Karpas-422 (cell line): ENCODE measurements around the gene PWWP2B. TPM values are rescaled to one million over a fixed set of nuclear protein-coding genes. Genes with fewer than 3 reads are reported as not detected.
"Not testable (repeated sequence)": the region's sequence is repeated elsewhere in the genome, so short reads cannot be mapped to it uniquely, and the experiment has no call there.

Experiments
- DNase-seq: peaks from one replicate; pipeline ENCODE4 v3.0.0-alpha.2; 2015
- H2AFZ ChIP-seq: fragments of 200-600 bp; sonication (generic); 2 replicates; pipeline ENCODE4 v1.6.1; 2014; ENCODE audit warnings: antibody characterized with exemption, low read length, mixed read lengths
- H3K27ac ChIP-seq: fragments of 200-600 bp; sonication (generic); 2 replicates; pipeline ENCODE4 v1.5.1; 2014; ENCODE audit warnings: mild to moderate bottlenecking, low read length, moderate library complexity
- H3K27me3 ChIP-seq: fragments of 200-600 bp; sonication (generic); 2 replicates; pipeline ENCODE4 v1.6.1; 2014; ENCODE audit warnings: low read length, mixed read lengths
- H3K36me3 ChIP-seq: fragments of 200-600 bp; sonication (generic); 2 replicates; pipeline ENCODE4 v1.6.1; 2014; ENCODE audit warnings: low read length, mixed read lengths; ENCODE audit not compliant: insufficient read depth
- H3K4me1 ChIP-seq: fragments of 200-600 bp; sonication (generic); 2 replicates; pipeline ENCODE4 v1.6.1; 2014; ENCODE audit warnings: mild to moderate bottlenecking, low read length, mixed read lengths
- H3K4me2 ChIP-seq: fragments of 200-600 bp; sonication (generic); 2 replicates; pipeline ENCODE4 v1.6.1; 2014; ENCODE audit warnings: low read length, low read depth, mild to moderate bottlenecking; ENCODE audit not compliant: poor library complexity, severe bottlenecking
- H3K4me3 ChIP-seq: fragments of 200-600 bp; sonication (generic); 2 replicates; pipeline ENCODE4 v1.5.1; 2014; ENCODE audit warnings: mild to moderate bottlenecking, antibody characterized with exemption, low read length, mixed read lengths
- H3K79me2 ChIP-seq: fragments of 200-600 bp; sonication (generic); 2 replicates; pipeline ENCODE4 v1.6.1; 2014; ENCODE audit warnings: mild to moderate bottlenecking, low read length, mixed read lengths
- H3K9ac ChIP-seq: fragments of 200-600 bp; sonication (generic); 2 replicates; pipeline ENCODE4 v1.6.0; 2014; ENCODE audit warnings: low read length
- H3K9me2 ChIP-seq: fragments of 200-600 bp; sonication (generic), shearing (Covaris generic); replicated peaks from 2 replicates; pipeline ENCODE4 v1.6.0; 2014; ENCODE audit warnings: mild to moderate bottlenecking, low read length, moderate library complexity; ENCODE audit not compliant: insufficient read depth
- H3K9me3 ChIP-seq: fragments of 300-700, 200-600 bp; sonication (generic); 2 replicates; pipeline ENCODE4 v1.6.1; 2014; ENCODE audit warnings: low read length, mixed read lengths
- H4K20me1 ChIP-seq: fragments of 200-600 bp; sonication (generic); 2 replicates; pipeline ENCODE4 v1.6.1; 2014; ENCODE audit warnings: mild to moderate bottlenecking, antibody characterized with exemption, low read length, low read depth; ENCODE audit not compliant: insufficient read depth
- total RNA-seq: library from RNA; depleted of rRNA; stranded (reverse); fragments of >200 nt; shearing (Covaris generic); gene quantifications from 2 replicates; pipeline ENCODE4 v1.2.3, GENCODE V29; 2014; ENCODE audit warnings: low replicate concordance

Gene PWWP2B
- total RNA-seq, 1 experiment from 2014 or later: 1.4 TPM

DNA sequence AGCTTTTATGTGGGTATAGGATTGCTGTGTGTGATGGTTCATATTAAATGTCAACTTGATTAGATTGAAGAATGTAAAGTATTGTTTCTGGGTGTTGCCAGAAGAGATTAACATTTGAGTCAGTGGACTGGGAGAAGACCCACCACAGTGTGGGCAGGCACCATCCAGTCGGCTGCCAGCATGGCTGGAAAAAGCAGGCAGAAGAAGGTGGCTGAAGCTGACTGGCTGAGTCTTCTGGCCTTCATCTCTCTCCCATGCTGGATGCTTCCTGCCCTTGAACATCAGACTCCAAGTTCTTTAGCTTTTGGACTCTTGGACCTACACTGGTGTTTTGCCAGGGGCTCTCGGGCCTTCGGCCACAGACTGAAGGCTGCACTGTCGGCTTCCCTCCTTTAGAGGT is 16.0 kb upstream of the PWWP2B start:
- not testable (repeated sequence) for H3K9me3 ChIP-seq, DNase-seq, H3K27me3 ChIP-seq, H4K20me1 ChIP-seq, H3K27ac ChIP-seq, H3K4me1 ChIP-seq, H2AFZ ChIP-seq, H3K4me3 ChIP-seq, H3K9me2 ChIP-seq, H3K36me3 ChIP-seq, H3K9ac ChIP-seq, H3K79me2 ChIP-seq, H3K4me2 ChIP-seq

DNA sequence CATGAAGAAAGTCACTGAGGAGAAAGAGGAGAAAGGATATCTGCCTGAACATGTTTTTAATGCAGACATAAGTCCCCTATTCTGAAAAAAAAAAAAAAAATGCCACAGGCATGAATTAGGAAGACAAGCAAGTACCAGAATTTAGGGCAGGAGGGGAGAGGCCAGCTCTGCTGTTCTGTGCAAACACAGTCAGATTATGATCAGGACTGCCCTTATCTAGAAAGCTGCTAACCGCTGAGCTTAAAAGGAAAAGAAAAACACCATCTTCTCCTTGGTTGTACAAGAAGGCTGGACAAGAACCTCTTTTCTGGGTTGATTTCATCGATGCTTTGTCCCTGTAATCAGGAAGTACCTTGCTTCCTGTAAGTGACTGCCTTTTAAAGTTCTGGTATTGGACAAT is 15.3 kb upstream of the PWWP2B start:
- H3K36me3 ChIP-seq: no peaks in the 10 kb centered on the region
- H3K9ac ChIP-seq: no peak overlapping the region
- H4K20me1 ChIP-seq: no peaks in the 10 kb centered on the region
- no peaks in the 10 kb centered on the region for H3K9me3 ChIP-seq
- no peaks in the 10 kb centered on the region for H3K9me2 ChIP-seq
- no peak for DNase-seq
- no peaks in the 10 kb centered on the region for H3K27me3 ChIP-seq
- H3K27ac ChIP-seq: no peak overlapping the region
- no peak overlapping the region for H3K4me3 ChIP-seq
- no peak overlapping the region for H3K4me2 ChIP-seq
- no peaks in the 10 kb centered on the region for H3K4me1 ChIP-seq
- no peak overlapping the region for H2AFZ ChIP-seq
- no peaks in the 10 kb centered on the region for H3K79me2 ChIP-seq

DNA sequence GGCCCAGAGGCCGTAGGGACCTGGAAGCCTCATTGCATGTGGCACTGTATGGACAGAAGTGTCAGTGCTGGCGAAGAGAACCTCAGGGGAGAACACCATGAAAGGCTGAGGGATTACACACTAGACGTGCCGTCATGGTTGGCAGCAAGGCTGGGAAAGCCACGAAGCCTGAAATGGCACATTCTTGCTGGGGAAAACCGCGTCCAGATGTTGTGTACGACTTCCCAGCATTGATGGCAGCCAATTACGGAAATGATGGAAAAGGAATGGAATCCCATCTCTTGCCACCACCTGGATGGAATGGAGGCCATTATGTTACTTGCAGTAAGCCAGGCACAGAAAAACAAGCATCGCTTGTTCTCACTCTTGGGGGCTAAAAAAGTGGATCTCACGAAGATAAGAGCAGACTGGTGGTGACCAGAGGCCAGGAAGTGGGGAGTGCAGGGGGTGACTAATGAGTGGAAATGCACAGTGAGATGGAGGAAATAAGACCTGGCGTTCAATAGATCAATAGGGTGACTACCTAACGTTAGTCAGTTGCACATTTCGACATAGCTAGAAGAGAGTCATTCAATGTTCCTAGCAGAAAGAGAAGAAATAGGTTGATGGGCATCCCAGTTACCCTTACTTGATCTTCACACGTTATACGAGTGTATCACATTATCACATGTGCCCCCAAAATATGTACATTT is 14.6 kb upstream of the PWWP2B start:
- H4K20me1 ChIP-seq: no peaks in the 10 kb centered on the region
- no peak overlapping the region for H3K9ac ChIP-seq
- no peaks in the 10 kb centered on the region for H3K9me2 ChIP-seq
- no peak overlapping the region for H2AFZ ChIP-seq
- no peaks in the 10 kb centered on the region for H3K9me3 ChIP-seq
- no peaks in the 10 kb centered on the region for H3K79me2 ChIP-seq
- no peaks in the 10 kb centered on the region for H3K36me3 ChIP-seq
- no peak overlapping the region for H3K4me3 ChIP-seq
- no peak for DNase-seq
- H3K27me3 ChIP-seq: no peaks in the 10 kb centered on the region
- no peak overlapping the region for H3K4me2 ChIP-seq
- peaks cover 1% of the 10 kb centered on the region for H3K4me1 ChIP-seq
- no peak overlapping the region for H3K27ac ChIP-seq

DNA sequence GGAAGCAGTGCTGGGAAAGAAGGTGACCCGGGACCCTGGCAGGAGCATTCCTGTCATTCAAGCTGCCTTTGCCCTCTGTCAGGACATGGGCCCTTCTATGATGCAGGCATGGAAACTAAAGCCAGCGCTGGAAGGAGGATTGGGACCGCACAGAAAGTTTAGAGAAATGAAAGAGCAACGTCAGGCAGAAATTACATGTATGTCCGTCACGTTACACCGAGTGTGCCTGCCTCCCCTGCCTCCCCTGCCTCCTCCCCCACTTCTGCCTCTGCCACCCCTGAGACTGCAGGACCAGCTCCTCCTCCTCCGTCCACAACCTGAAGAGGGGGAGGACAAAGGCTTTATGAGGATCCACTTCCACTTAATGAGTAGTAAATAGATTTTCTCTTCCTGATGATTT is 13.9 kb upstream of the PWWP2B start:
- no peaks in the 10 kb centered on the region for H3K27me3 ChIP-seq
- no peaks in the 10 kb centered on the region for H4K20me1 ChIP-seq
- H3K27ac ChIP-seq: no peak overlapping the region
- no peaks in the 10 kb centered on the region for H3K9me2 ChIP-seq
- H3K9me3 ChIP-seq: no peaks in the 10 kb centered on the region
- H3K4me3 ChIP-seq: no peak overlapping the region
- no peak overlapping the region for H3K9ac ChIP-seq
- H3K4me2 ChIP-seq: no peak overlapping the region
- DNase-seq: no peak
- H3K4me1 ChIP-seq: peaks cover 6% of the 10 kb centered on the region
- no peaks in the 10 kb centered on the region for H3K36me3 ChIP-seq
- H3K79me2 ChIP-seq: no peaks in the 10 kb centered on the region
- no peak overlapping the region for H2AFZ ChIP-seq

DNA sequence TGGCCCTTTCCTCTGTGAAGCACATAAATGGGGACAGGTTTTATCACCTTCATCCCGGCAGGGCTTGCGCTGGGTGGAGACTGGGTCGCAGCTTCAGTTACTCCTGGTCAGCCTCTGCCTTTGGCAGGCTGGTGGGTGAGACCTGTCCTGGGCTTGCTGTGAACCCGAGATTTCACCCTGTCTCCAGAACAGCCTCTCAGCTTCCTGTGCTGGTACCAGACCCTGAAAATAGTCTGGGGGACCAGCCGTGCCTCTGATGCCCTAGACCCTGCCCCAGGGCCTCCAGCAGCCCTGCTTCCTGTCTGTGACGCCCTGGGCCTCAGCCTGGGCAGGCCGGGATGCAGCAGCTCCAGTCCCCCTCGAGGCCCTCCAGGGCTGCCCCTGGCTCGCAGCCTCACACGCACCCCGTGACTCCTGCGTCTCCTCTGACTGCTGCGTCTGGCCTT is 13.2 kb upstream of the PWWP2B start:
- DNase-seq: no peak

DNA sequence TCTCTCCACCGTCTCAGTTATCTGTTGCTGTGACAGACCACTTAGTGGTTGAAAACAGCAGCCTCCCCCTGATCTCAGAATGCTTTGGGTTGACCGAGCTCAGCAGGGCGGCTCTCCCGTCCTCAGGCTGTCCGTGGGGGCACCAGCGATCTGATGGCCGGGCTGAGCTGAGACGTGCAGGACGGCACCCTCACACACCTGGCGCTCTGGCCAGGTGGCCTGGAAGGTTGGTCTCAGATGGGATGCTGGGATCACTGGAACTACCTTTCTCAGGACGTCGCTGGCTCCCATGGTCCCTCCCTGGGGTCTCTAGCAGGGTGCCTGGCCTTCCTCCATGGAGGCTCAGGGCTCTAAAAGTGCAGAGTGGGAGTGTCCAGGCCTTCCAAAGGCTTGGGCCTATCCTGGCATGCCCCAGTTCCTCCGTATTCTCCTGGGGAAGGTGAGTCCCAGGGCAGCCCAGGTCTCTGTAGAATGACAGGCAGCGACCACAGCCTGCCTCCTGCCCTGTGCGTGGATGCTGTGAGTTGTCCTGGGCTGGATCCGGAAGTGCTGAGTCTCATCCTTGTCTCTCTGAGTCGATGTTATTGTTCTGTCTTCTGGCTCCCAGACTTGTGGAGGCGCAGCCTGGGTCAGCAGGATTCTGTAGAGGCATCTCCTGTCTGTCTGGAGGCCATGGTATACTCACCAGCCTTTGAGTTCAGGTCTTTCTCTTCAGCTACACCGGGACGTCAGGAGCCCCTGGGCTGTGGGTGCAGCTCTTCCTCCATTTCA is 12.2 kb upstream of the PWWP2B start:
- Histone ChIP-seq H2AFZ (no peak overlapping the region), H3K27ac (no peak overlapping the region), H3K4me1 (peaks cover 6% of the 10 kb centered on the region), H3K9me3 (no peaks in the 10 kb centered on the region), H3K4me3 (no peak overlapping the region), H3K27me3 (no peaks in the 10 kb centered on the region), H3K36me3 (no peaks in the 10 kb centered on the region), H3K9ac (no peak overlapping the region), H3K79me2 (no peaks in the 10 kb centered on the region), H3K4me2 (no peak overlapping the region), H4K20me1 (no peaks in the 10 kb centered on the region), H3K9me2 (no peaks in the 10 kb centered on the region)
- DNase-seq: no peak

More for the DNA sequence above, 13.2 kb upstream of the PWWP2B start:
- Histone ChIP-seq H3K27ac (no peak overlapping the region), H3K9me3 (no peaks in the 10 kb centered on the region), H3K4me1 (peaks cover 6% of the 10 kb centered on the region), H4K20me1 (no peaks in the 10 kb centered on the region), H3K4me3 (no peak overlapping the region), H3K9ac (no peak overlapping the region), H2AFZ (no peak overlapping the region), H3K4me2 (no peak overlapping the region), H3K36me3 (no peaks in the 10 kb centered on the region), H3K27me3 (no peaks in the 10 kb centered on the region), H3K9me2 (no peaks in the 10 kb centered on the region), H3K79me2 (no peaks in the 10 kb centered on the region)

DNA sequence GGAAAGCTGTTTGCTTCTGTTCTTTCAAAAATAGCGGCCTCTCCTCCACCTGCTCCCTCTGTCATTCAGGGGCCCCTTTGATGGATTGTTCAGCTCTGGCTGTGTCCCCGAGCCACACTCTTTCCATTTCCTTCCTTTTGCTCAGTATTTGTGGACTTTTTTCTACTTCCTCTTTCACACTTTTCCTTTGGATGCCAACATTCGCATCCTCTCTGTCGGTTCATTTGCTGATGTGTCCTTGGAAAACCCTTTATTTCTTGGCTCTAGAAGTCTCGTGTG is 11.7 kb upstream of the PWWP2B start:
- no peaks in the 10 kb centered on the region for H3K9me2 ChIP-seq
- no peaks in the 10 kb centered on the region for H3K79me2 ChIP-seq
- peaks cover 6% of the 10 kb centered on the region for H3K4me1 ChIP-seq
- H4K20me1 ChIP-seq: no peaks in the 10 kb centered on the region
- no peak for DNase-seq
- H3K9ac ChIP-seq: no peak overlapping the region
- no peak overlapping the region for H3K4me2 ChIP-seq
- no peaks in the 10 kb centered on the region for H3K27me3 ChIP-seq
- no peaks in the 10 kb centered on the region for H3K9me3 ChIP-seq
- no peak overlapping the region for H2AFZ ChIP-seq
- H3K4me3 ChIP-seq: no peak overlapping the region
- H3K36me3 ChIP-seq: no peaks in the 10 kb centered on the region
- no peak overlapping the region for H3K27ac ChIP-seq

DNA sequence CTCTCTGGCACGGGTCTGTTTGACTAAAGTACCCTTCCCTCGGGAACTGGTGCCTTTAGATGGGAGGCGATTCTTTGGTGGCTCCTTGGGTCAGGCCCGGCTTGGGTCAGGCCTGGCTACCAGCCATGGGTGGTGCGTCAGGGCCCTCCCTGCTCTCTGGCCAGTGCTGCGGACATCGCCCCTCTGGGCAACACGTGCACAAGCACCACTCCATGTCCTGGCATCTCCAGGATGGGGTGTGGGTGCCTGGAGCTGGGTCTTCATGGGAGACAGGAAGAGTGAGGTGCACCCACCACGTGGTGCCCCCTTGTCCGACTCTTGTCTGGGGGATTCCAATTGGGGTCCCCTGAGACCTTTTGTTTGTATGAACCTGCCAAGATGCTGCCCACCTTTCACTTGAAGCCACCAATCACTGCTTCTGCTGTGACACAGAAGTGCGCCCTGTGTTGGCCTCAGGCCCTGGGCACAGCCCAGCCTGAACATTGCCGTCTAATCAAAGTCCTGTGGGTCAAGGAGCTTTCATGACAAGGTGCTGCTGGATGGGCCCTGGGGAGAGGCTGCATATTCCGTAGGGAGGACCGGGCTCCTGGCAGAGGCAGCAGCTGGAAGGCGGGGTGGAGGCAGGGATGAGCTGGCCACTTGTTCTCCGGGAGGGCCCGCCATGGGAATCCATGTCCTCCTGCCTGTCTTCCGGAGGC is 11.1 kb upstream of the PWWP2B start:
- Histone ChIP-seq H3K4me2 (no peak overlapping the region), H3K4me1 (peaks cover 6% of the 10 kb centered on the region), H3K79me2 (no peaks in the 10 kb centered on the region), H3K9me3 (no peaks in the 10 kb centered on the region), H3K4me3 (no peak overlapping the region), H3K36me3 (no peaks in the 10 kb centered on the region), H2AFZ (no peak overlapping the region), H3K9me2 (no peaks in the 10 kb centered on the region), H3K9ac (no peak overlapping the region), H4K20me1 (no peaks in the 10 kb centered on the region), H3K27ac (no peak overlapping the region), H3K27me3 (no peaks in the 10 kb centered on the region)
- no peak for DNase-seq
